ENCODE data around the gene MRC1.
"Not testable (repeated sequence)": the region's sequence is repeated elsewhere in the genome, so short reads cannot be mapped to it uniquely, and the experiment has no call there.

Gene MRC1

GRCh38 chr10:17910125-17910789 lies 101.1 kb downstream of the MRC1 start:
- FAIRE-seq: no peak

GRCh38 chr10:17912754-17913153 lies 103.6 kb downstream of the MRC1 start:
- FAIRE-seq: no peak

- no peak for FAIRE-seq
Observed at GRCh38 chr10:17913604-17914003, 104.5 kb downstream of the MRC1 start.

GRCh38 chr10:17914169-17915045 lies 105.3 kb downstream of the MRC1 start:
- no peak for FAIRE-seq

GRCh38 chr10:17915181-17915580 lies 106.0 kb downstream of the MRC1 start:
- FAIRE-seq: no peak

GRCh38 chr10:17918187-17918903 lies 109.2 kb downstream of the MRC1 start:
- FAIRE-seq: no peak

- FAIRE-seq: no peak
Observed at GRCh38 chr10:17921378-17921777, 112.2 kb downstream of the MRC1 start.

GRCh38 chr10:17923728-17924127 lies 114.6 kb downstream of the MRC1 start:
- FAIRE-seq: no peak

- FAIRE-seq: no peak
Observed at GRCh38 chr10:17943033-17943745, 134.0 kb downstream of the MRC1 start.

- FAIRE-seq: not testable (repeated sequence)
Observed at GRCh38 chr10:17950269-17950668, 141.1 kb downstream of the MRC1 start.

- FAIRE-seq: no peak
Observed at GRCh38 chr10:17950726-17951125, 141.6 kb downstream of the MRC1 start.

GRCh38 chr10:17951868-17952371 lies 142.8 kb downstream of the MRC1 start, which contains the start of gene SLC39A12:
Gene SLC39A12 (plus strand): TSS chr10:17951918. CDS start chr10:17953277, 1,359 bp downstream.
- FAIRE-seq: no peak

- not testable (repeated sequence) for FAIRE-seq
Observed at GRCh38 chr10:17954372-17954771, 145.2 kb downstream of the MRC1 start.

GRCh38 chr10:17954861-17955260 lies 145.7 kb downstream of the MRC1 start:
- FAIRE-seq: no peak

GRCh38 chr10:17958049-17958448 lies 148.9 kb downstream of the MRC1 start:
- no peak for FAIRE-seq

- no peak for FAIRE-seq
Observed at GRCh38 chr10:17959870-17960269, 150.7 kb downstream of the MRC1 start.
